ENCODE results near the gene APOD. TPM values are rescaled to one million over a fixed set of nuclear protein-coding genes. Genes with fewer than 3 reads are reported as not detected.
A peak's percentile ranks its signal among the peaks of the same experiment; 100 is the strongest.
"Not testable (repeated sequence)": the region's sequence is repeated elsewhere in the genome, so short reads cannot be mapped to it uniquely, and the experiment has no call there.

Gene APOD
- total RNA-seq = not detected
- not detected for total RNA-seq (2013)

GRCh38 chr3:195583831-195584542 is at the start of gene APOD:
APOD (minus strand) TSS chr3:195583940; CDS start chr3:195579461, 4,479 bp downstream.
- H3K27ac Mint-ChIP-seq = no peak within 1 kb of the TSS
- no peak for ATAC-seq
- no peaks in the 10 kb centered on the region for H3K36me3 ChIP-seq (ENCODE audit: control insufficient read depth, insufficient read depth, low read length)

GRCh38 chr3:195633351-195633750 is 49.6 kb upstream of the APOD start:
- H3K4me1 ChIP-seq (ENCODE audit: control insufficient read depth, insufficient read depth, low read length); intact Hi-C loops (cut with micrococcal nuclease); H3K9me3 Mint-ChIP-seq; H3K27ac ChIP-seq (ENCODE audit: low read length); H3K4me3 ChIP-seq (ENCODE audit: low read length); H3K27me3 ChIP-seq (ENCODE audit: control insufficient read depth, insufficient read depth, low read length); H3K27ac Mint-ChIP-seq; H3K4me1 Mint-ChIP-seq; H3K27me3 Mint-ChIP-seq (ENCODE audit: low read depth in 2 of 2); H3K9me3 ChIP-seq (ENCODE audit: control insufficient read depth, insufficient read depth, low read length); ATAC-seq; H3K36me3 ChIP-seq (ENCODE audit: control insufficient read depth, insufficient read depth, low read length); DNase-seq; H3K36me3 Mint-ChIP-seq: not testable (repeated sequence)
- WGBS (ENCODE audit: insufficient coverage) = 17% methylated on average over 1 of the region's 3 CpGs
- H3K4me3 Mint-ChIP-seq = peak overlapping the region; percentile 83

More at GRCh38 chr3:195583831-195584542, at the start of gene APOD:
- WGBS (ENCODE audit: insufficient coverage) = 69% methylated on average over 16 of the region's 16 CpGs
- Mint-ChIP-seq H3K36me3 (no peaks in the 10 kb centered on the region), H3K27me3 (ENCODE audit: low read depth in 2 of 2) (peaks cover 0 to 6% of the 10 kb centered on the region in 2 donors), H3K4me3 (no peak within 1 kb of the TSS), H3K9me3 (no peaks in the 10 kb centered on the region), H3K4me1 (no peaks in the 10 kb centered on the region)
- Histone ChIP-seq H3K4me1 (ENCODE audit: control insufficient read depth, insufficient read depth, low read length) (peaks cover 17% of the 10 kb centered on the region), H3K9me3 (ENCODE audit: control insufficient read depth, insufficient read depth, low read length) (no peaks in the 10 kb centered on the region), H3K27me3 (ENCODE audit: control insufficient read depth, insufficient read depth, low read length) (peaks cover 2% of the 10 kb centered on the region), H3K27ac (ENCODE audit: low read length) (no peak within 1 kb of the TSS), H3K4me3 (ENCODE audit: low read length) (no peak within 1 kb of the TSS)
- no peak for DNase-seq
- no peak for TF ChIP-seq CTCF (IDR thresholded peaks at IDR 0.05)
- intact Hi-C loops (cut with micrococcal nuclease) = no loop called here

- H3K4me1 ChIP-seq (ENCODE audit: control insufficient read depth, insufficient read depth, low read length) = not testable (repeated sequence)
- WGBS (ENCODE audit: insufficient coverage) = 95% methylated on average over 14 of the region's 19 CpGs
- peak in 1 of 2 donors; percentile 13 for DNase-seq
Measured at GRCh38 chr3:195632501-195633185, 48.9 kb upstream of the APOD start.

GRCh38 chr3:195632046-195632445 is 48.3 kb upstream of the APOD start:
- H3K36me3 Mint-ChIP-seq; H3K4me3 Mint-ChIP-seq; H3K36me3 ChIP-seq (ENCODE audit: control insufficient read depth, insufficient read depth, low read length); H3K4me3 ChIP-seq (ENCODE audit: low read length); H3K27ac ChIP-seq (ENCODE audit: low read length); H3K4me1 ChIP-seq (ENCODE audit: control insufficient read depth, insufficient read depth, low read length); ATAC-seq; H3K4me1 Mint-ChIP-seq; H3K9me3 ChIP-seq (ENCODE audit: control insufficient read depth, insufficient read depth, low read length); H3K27me3 Mint-ChIP-seq (ENCODE audit: low read depth in 2 of 2); intact Hi-C loops (cut with micrococcal nuclease); H3K27me3 ChIP-seq (ENCODE audit: control insufficient read depth, insufficient read depth, low read length); H3K9me3 Mint-ChIP-seq: not testable (repeated sequence)
- peak in 1 of 2 donors; percentile 1 for DNase-seq
- WGBS (ENCODE audit: insufficient coverage) = 97% methylated on average over 14 of the region's 20 CpGs
- peak overlapping the region in 1 of 2 donors; percentile 63 for H3K27ac Mint-ChIP-seq

More at GRCh38 chr3:195632501-195633185, 48.9 kb upstream of the APOD start:
- intact Hi-C loops (cut with micrococcal nuclease); H3K27me3 ChIP-seq (ENCODE audit: control insufficient read depth, insufficient read depth, low read length); H3K36me3 ChIP-seq (ENCODE audit: control insufficient read depth, insufficient read depth, low read length); H3K9me3 ChIP-seq (ENCODE audit: control insufficient read depth, insufficient read depth, low read length); H3K4me3 ChIP-seq (ENCODE audit: low read length); ATAC-seq; H3K36me3 Mint-ChIP-seq; H3K9me3 Mint-ChIP-seq; H3K4me1 Mint-ChIP-seq; H3K27me3 Mint-ChIP-seq (ENCODE audit: low read depth in 2 of 2); H3K27ac ChIP-seq (ENCODE audit: low read length): not testable (repeated sequence)
- Mint-ChIP-seq H3K4me3 (peak overlapping the region; percentile 32), H3K27ac (peak overlapping the region in 1 of 2 donors; percentile 63)

- ATAC-seq; H3K27ac Mint-ChIP-seq; H3K9me3 Mint-ChIP-seq; H3K27me3 ChIP-seq (ENCODE audit: control insufficient read depth, insufficient read depth, low read length); H3K4me1 ChIP-seq (ENCODE audit: control insufficient read depth, insufficient read depth, low read length); H3K36me3 Mint-ChIP-seq; H3K4me1 Mint-ChIP-seq; H3K9me3 ChIP-seq (ENCODE audit: control insufficient read depth, insufficient read depth, low read length); H3K36me3 ChIP-seq (ENCODE audit: control insufficient read depth, insufficient read depth, low read length); H3K4me3 ChIP-seq (ENCODE audit: low read length); H3K4me3 Mint-ChIP-seq; intact Hi-C loops (cut with micrococcal nuclease); H3K27me3 Mint-ChIP-seq (ENCODE audit: low read depth in 2 of 2); DNase-seq; H3K27ac ChIP-seq (ENCODE audit: low read length): not testable (repeated sequence)
- WGBS (ENCODE audit: insufficient coverage) = 97% methylated on average over 9 of the region's 13 CpGs
Measured at GRCh38 chr3:195630938-195631495, 47.3 kb upstream of the APOD start.

GRCh38 chr3:195630086-195630917 is 46.6 kb upstream of the APOD start:
- DNase-seq = peak in 1 of 2 donors; percentile 1
- intact Hi-C loops (cut with micrococcal nuclease); H3K27ac Mint-ChIP-seq; H3K4me3 Mint-ChIP-seq; H3K4me3 ChIP-seq (ENCODE audit: low read length); H3K9me3 Mint-ChIP-seq; H3K4me1 Mint-ChIP-seq; H3K4me1 ChIP-seq (ENCODE audit: control insufficient read depth, insufficient read depth, low read length); H3K27me3 ChIP-seq (ENCODE audit: control insufficient read depth, insufficient read depth, low read length); H3K27me3 Mint-ChIP-seq (ENCODE audit: low read depth in 2 of 2); H3K36me3 Mint-ChIP-seq; ATAC-seq; H3K9me3 ChIP-seq (ENCODE audit: control insufficient read depth, insufficient read depth, low read length); H3K36me3 ChIP-seq (ENCODE audit: control insufficient read depth, insufficient read depth, low read length); H3K27ac ChIP-seq (ENCODE audit: low read length): not testable (repeated sequence)
- WGBS (ENCODE audit: insufficient coverage) = 82% methylated on average over 21 of the region's 32 CpGs

Measured in natural killer cell (primary cell).